Measurements from ENCODE around the gene LRRC49.
"Not testable (repeated sequence)": the region's sequence is repeated elsewhere in the genome, so short reads cannot be mapped to it uniquely, and the experiment has no call there.

Gene LRRC49

GRCh38 chr15:70892002-70892911, at the start of gene LRRC49, which contains the start of gene THAP10:
Gene LRRC49 (plus strand): TSS chr15:70892826. CDS start chr15:70892895, 69 bp downstream.
Gene THAP10 (minus strand): TSS chr15:70892433. CDS start chr15:70892272, 161 bp downstream.
- FAIRE-seq, result peak; percentile 96

- FAIRE-seq, result no peak
Observed at GRCh38 chr15:70845602-70846360, 46.8 kb upstream of the LRRC49 start.

- FAIRE-seq, result no peak
Observed at GRCh38 chr15:70851889-70852288, 40.7 kb upstream of the LRRC49 start.

GRCh38 chr15:70852501-70853317, 39.9 kb upstream of the LRRC49 start:
- no peak for FAIRE-seq

- no peak for FAIRE-seq
Observed at GRCh38 chr15:70853318-70853972, 39.2 kb upstream of the LRRC49 start.

- no peak for FAIRE-seq
Observed at GRCh38 chr15:70853973-70854665, 38.5 kb upstream of the LRRC49 start, which contains the start of gene LARP6. Gene LARP6 (minus strand): TSS chr15:70854157. CDS start chr15:70854088, 69 bp downstream.

- peak; percentile 16 for FAIRE-seq
Observed at GRCh38 chr15:70854666-70854976, 38.0 kb upstream of the LRRC49 start.

GRCh38 chr15:70855764-70856163, 36.9 kb upstream of the LRRC49 start:
- no peak for FAIRE-seq

- no peak for FAIRE-seq
Observed at GRCh38 chr15:70856177-70856883, 36.3 kb upstream of the LRRC49 start.

GRCh38 chr15:70856884-70857561, 35.6 kb upstream of the LRRC49 start:
- peak; percentile 43 for FAIRE-seq

GRCh38 chr15:70857562-70858285, 34.9 kb upstream of the LRRC49 start:
- no peak for FAIRE-seq

- not testable (repeated sequence) for FAIRE-seq
Observed at GRCh38 chr15:70858614-70859321, 33.9 kb upstream of the LRRC49 start.

GRCh38 chr15:70859322-70859908, 33.2 kb upstream of the LRRC49 start:
- no peak for FAIRE-seq

GRCh38 chr15:70859998-70860397, 32.6 kb upstream of the LRRC49 start:
- FAIRE-seq, result no peak

GRCh38 chr15:70863450-70864218, 29.0 kb upstream of the LRRC49 start:
- peak; percentile 25 for FAIRE-seq

- no peak for FAIRE-seq
Observed at GRCh38 chr15:70866982-70867641, 25.5 kb upstream of the LRRC49 start.

GRCh38 chr15:70867911-70868467, 24.6 kb upstream of the LRRC49 start:
- FAIRE-seq, result no peak

Data from A204.1 (cell line).